ENCODE results near the gene HMGN5.
A peak's percentile ranks its signal among the peaks of the same experiment; 100 is the strongest.

Gene HMGN5

DNA sequence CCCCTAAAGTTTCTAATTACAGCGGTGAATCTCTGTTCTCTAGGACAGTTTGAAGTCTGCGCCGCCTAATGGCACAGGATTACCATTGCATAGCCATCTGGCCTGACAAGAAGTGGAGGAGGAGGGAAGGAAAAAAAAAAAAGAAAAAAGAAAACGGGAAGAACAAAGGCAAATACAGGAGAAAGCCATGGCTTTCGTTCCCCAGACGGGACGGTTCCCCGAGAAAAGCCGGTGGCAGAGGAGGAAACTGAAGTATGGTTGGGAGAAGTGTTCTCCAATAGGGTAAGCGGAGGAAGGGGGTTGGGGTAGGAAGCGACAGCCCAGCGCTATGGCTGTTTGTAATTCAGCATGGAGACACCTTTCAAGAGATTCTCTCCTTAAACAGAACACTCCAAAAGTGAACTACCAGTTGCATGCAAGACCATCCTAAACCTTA, 80.8 kb downstream of the HMGN5 start:
- peak overlapping the region; percentile 55 for H3K27ac ChIP-seq (ENCODE audit: low read depth, low read length)
- peaks cover 13% of the 10 kb centered on the region; the same call in 1 of the 2 replicates for H3K9me3 ChIP-seq (ENCODE audit: control insufficient read depth, insufficient read depth, low read length)
- peak overlapping the region; percentile 78 for H3K4me3 ChIP-seq (ENCODE audit: low read depth, low read length)
- peaks cover under 1% of the 10 kb centered on the region; the same call in 1 of the 2 replicates for H3K36me3 ChIP-seq (ENCODE audit: control insufficient read depth, insufficient read depth, low read length)
- H3K27me3 ChIP-seq (ENCODE audit: control insufficient read depth, insufficient read depth, low read length) = peaks cover 11% of the 10 kb centered on the region; the same call in 1 of the 2 replicates
- H3K4me1 ChIP-seq (ENCODE audit: control insufficient read depth, insufficient read depth, low read length) = no peaks in the 10 kb centered on the region
- peak overlapping the region; percentile 32 for H3K9ac ChIP-seq (ENCODE audit: low read depth, low read length)

DNA sequence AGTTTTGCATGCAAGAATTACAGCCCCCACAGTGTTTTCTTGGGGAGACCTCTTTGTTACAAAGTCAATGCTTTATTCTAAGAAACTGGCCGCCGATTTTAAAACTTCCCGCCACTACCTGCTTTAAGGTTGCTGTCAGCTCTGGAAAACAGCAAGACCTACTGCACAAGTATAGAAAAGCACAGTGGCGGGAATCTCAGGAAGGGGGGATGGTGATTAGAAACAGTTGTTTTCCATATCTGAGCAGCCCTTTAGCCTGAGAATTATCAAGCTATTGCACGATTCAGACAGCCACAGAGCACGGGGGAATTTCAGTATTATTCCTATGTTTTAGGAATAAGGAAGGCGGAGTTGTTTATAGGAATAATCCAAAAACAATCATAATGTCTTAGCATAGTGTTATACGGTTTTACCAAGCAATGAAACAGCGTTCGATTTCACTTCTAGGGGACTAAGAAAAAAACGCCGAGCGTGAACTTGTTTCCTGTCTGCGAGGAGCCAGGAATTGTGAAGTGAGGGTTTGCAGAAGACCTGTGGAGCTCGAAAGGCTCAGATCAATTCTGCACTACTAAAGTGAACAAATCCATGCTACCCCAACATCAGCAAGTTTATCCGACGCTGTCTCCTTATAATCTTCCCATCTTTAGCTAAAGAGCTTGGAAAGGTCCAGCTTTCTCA, 81.3 kb downstream of the HMGN5 start:
- Histone ChIP-seq H3K27ac (ENCODE audit: low read depth, low read length) (no peak overlapping the region), H3K27me3 (ENCODE audit: control insufficient read depth, insufficient read depth, low read length) (peaks cover 11% of the 10 kb centered on the region; the same call in 1 of the 2 replicates), H3K9me3 (ENCODE audit: control insufficient read depth, insufficient read depth, low read length) (peaks cover 14% of the 10 kb centered on the region; the same call in 1 of the 2 replicates), H3K4me3 (ENCODE audit: low read depth, low read length) (peak overlapping the region; percentile 78), H3K36me3 (ENCODE audit: control insufficient read depth, insufficient read depth, low read length) (peaks cover 6% of the 10 kb centered on the region), H3K4me1 (ENCODE audit: control insufficient read depth, insufficient read depth, low read length) (no peaks in the 10 kb centered on the region), H3K9ac (ENCODE audit: low read depth, low read length) (no peak overlapping the region)

DNA sequence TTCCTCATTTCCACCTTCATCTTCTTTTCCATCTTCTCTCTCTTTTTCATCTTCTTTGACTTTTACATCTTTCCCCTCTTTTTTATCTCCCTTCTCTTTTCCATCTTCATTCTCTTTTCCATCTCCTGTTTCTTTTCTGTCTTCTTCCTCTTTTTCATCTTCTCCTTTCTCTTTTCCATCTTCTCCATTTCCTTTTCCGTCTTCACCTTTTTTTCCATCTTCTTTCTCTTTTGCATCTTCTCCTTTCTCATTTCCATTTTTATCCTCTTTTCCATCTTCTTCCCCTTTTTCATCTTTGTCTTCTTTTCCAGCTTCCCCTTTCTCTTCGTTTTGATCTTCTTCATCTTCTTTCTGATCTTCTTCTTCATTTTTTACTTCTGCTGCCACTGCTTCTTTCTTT, 87.0 kb downstream of the HMGN5 start:
- Histone ChIP-seq H3K4me1 (ENCODE audit: control insufficient read depth, insufficient read depth, low read length) (no peaks in the 10 kb centered on the region), H3K9ac (ENCODE audit: low read depth, low read length) (no peak overlapping the region), H3K27ac (ENCODE audit: low read depth, low read length) (no peak overlapping the region), H3K36me3 (ENCODE audit: control insufficient read depth, insufficient read depth, low read length) (peaks cover 12% of the 10 kb centered on the region), H3K27me3 (ENCODE audit: control insufficient read depth, insufficient read depth, low read length) (no peaks in the 10 kb centered on the region), H3K4me3 (ENCODE audit: low read depth, low read length) (no peak overlapping the region), H3K9me3 (ENCODE audit: control insufficient read depth, insufficient read depth, low read length) (peaks cover 25% of the 10 kb centered on the region)

DNA sequence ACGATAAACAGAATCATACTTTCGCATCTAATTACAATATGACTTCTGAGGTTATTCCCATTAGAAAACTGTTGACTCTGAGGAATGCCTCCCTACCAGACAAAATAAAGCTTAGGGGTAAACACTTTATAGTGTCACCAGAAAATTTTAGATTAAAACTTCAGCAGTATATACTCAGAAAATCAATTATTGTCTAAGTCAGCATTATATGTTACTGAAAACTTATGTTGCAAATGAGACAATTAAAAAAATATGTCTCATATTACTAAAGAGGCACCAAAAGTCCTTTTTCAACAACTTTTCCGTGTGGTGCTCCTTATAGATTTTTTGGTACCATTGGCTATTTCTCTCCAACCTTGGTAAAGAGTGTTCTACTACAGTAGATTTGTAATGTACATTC, 91.4 kb downstream of the HMGN5 start:
- H3K36me3 ChIP-seq (ENCODE audit: control insufficient read depth, insufficient read depth, low read length) = 0 out of 2 replicates have a peak, but pooled peaks cover 6% of the 10 kb centered on the region
- no peak overlapping the region for H3K4me3 ChIP-seq (ENCODE audit: low read depth, low read length)
- H3K4me1 ChIP-seq (ENCODE audit: control insufficient read depth, insufficient read depth, low read length) = no peaks in the 10 kb centered on the region
- H3K9me3 ChIP-seq (ENCODE audit: control insufficient read depth, insufficient read depth, low read length) = peaks cover 50% of the 10 kb centered on the region
- H3K27ac ChIP-seq (ENCODE audit: low read depth, low read length) = no peak overlapping the region
- no peak overlapping the region for H3K9ac ChIP-seq (ENCODE audit: low read depth, low read length)
- no peaks in the 10 kb centered on the region for H3K27me3 ChIP-seq (ENCODE audit: control insufficient read depth, insufficient read depth, low read length)

DNA sequence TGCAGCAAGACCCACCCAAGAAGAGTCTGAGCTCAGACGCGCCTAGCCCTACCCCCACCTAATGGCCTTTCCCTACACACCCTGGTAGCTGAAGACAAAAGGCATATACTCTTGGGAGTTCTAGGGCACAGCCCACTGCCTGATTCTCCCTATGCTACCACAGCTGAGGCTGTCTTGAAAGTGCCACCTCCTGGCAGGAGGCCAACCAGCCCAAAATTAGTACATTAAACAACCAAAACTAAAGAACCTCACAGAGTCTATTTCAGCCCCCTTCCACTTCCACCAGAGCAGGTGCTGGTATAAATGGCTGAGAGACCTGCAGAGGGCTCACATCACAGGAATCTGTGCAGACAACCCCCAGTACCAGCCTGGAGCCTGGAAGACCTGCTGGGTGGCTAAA, 119.1 kb downstream of the HMGN5 start:
- Histone ChIP-seq H3K4me3 (ENCODE audit: low read depth, low read length) (no peak overlapping the region), H3K9ac (ENCODE audit: low read depth, low read length) (no peak overlapping the region), H3K4me1 (ENCODE audit: control insufficient read depth, insufficient read depth, low read length) (no peaks in the 10 kb centered on the region), H3K27me3 (ENCODE audit: control insufficient read depth, insufficient read depth, low read length) (no peaks in the 10 kb centered on the region), H3K27ac (ENCODE audit: low read depth, low read length) (no peak overlapping the region), H3K9me3 (ENCODE audit: control insufficient read depth, insufficient read depth, low read length) (peaks cover 70% of the 10 kb centered on the region), H3K36me3 (ENCODE audit: control insufficient read depth, insufficient read depth, low read length) (no peaks in the 10 kb centered on the region)

Data from HUES48 (cell line).